SU-DHL-6 (cell line): Measurements from ENCODE around the gene ZFYVE21.

ENCODE experiments used
- CTCF ChIP-seq: fragments of 200-600 bp; sonication (generic); IDR thresholded peaks from one replicate; pipeline ENCODE4 v1.5.1; 2017; ENCODE audit warnings: antibody characterized with exemption, mild to moderate bottlenecking, low read length, moderate library complexity; ENCODE audit not compliant: insufficient read depth, poor library complexity, severe bottlenecking
- EZH2phosphoT487 ChIP-seq: fragments of 200-600 bp; sonication (generic), shearing (Covaris generic); conservative IDR thresholded peaks from 2 replicates; pipeline ENCODE4 v1.6.1; 2018; ENCODE audit warnings: mild to moderate bottlenecking, antibody characterized with exemption, low read length, moderate library complexity, mixed read lengths

GRCh38 chr14:103731481-103731880 is 15.9 kb downstream of the ZFYVE21 start:
- TF ChIP-seq CTCF: no peak
- TF ChIP-seq EZH2phosphoT487: no peak
